GM23338 (cell line): ENCODE data around the gene SLC29A1. TPM values are rescaled to one million over a fixed set of nuclear protein-coding genes. Genes with fewer than 3 reads are reported as not detected.

Experiments used
- ATAC-seq: fragments of 200-7000 bp; cut with Tn5 transposase; 3 replicates; pipeline ENCODE4 v1.9.1; 2020
- DNase-seq: peaks from one replicate; pipeline ENCODE4 v3.0.0-alpha.2; 2015; ENCODE audit warnings: low spot score
- H2AFZ ChIP-seq: fragments of 200-600 bp; sonication (generic); 2 replicates; pipeline ENCODE4 v1.8.0; 2016; ENCODE audit warnings: antibody characterized with exemption, mild to moderate bottlenecking, moderate library complexity
- H3F3A ChIP-seq: fragments of 200-600 bp; sonication (generic); replicated peaks from 2 replicates; pipeline ENCODE4 v1.8.0; 2017; ENCODE audit warnings: antibody characterized with exemption, mixed run types, low read depth
- H3K27ac ChIP-seq: fragments of 200-600 bp; sonication (generic); 2 replicates; pipeline ENCODE4 v1.6.1; 2016; ENCODE audit warnings: low read depth
- H3K27me3 ChIP-seq: fragments of 200-600 bp; sonication (generic); 2 replicates; pipeline ENCODE4 v1.8.0; 2016; ENCODE audit warnings: mild to moderate bottlenecking, mixed run types, moderate library complexity; ENCODE audit not compliant: insufficient read depth
- H3K36me3 ChIP-seq: fragments of 200-600 bp; sonication (generic); 2 replicates; pipeline ENCODE4 v1.8.0; 2016; ENCODE audit warnings: mild to moderate bottlenecking; ENCODE audit not compliant: insufficient read depth
- H3K4me1 ChIP-seq: fragments of 200-600 bp; sonication (generic); 2 replicates; pipeline ENCODE4 v1.8.0; 2016; ENCODE audit warnings: mild to moderate bottlenecking, moderate library complexity; ENCODE audit not compliant: insufficient read depth
- H3K4me2 ChIP-seq: fragments of 200-600 bp; sonication (generic); 2 replicates; pipeline ENCODE4 v1.7.1; 2017; ENCODE audit warnings: mixed run types
- H3K4me3 ChIP-seq: fragments of 200-600 bp; sonication (generic); 2 replicates; pipeline ENCODE4 v1.6.1; 2016; ENCODE audit warnings: mixed run types
- H3K79me2 ChIP-seq: fragments of 200-600 bp; sonication (generic); replicated peaks from 2 replicates; pipeline ENCODE4 v1.8.0; 2017; ENCODE audit warnings: mild to moderate bottlenecking; ENCODE audit not compliant: insufficient read depth
- H3K9me2 ChIP-seq: fragments of 200-600 bp; sonication (generic); 2 replicates; pipeline ENCODE4 v1.8.0; 2017; ENCODE audit not compliant: insufficient read depth
- H4K20me1 ChIP-seq: fragments of 200-600 bp; sonication (generic); replicated peaks from 2 replicates; pipeline ENCODE4 v1.8.0; 2017; ENCODE audit warnings: mild to moderate bottlenecking; ENCODE audit not compliant: insufficient read depth
- H3K27ac Mint-ChIP-seq: 2 replicates; pipeline ENCODE4 v1.8.0; 2020; ENCODE audit warnings: inconsistent platforms, mild to moderate bottlenecking, moderate library complexity, mixed read lengths
- H3K27me3 Mint-ChIP-seq: 3 replicates; pipeline ENCODE4 v1.8.0; 2022; ENCODE audit warnings: low read depth, mild to moderate bottlenecking, moderate library complexity, mixed read lengths, inconsistent platforms; ENCODE audit not compliant: insufficient read depth, poor library complexity
- H3K36me3 Mint-ChIP-seq: 3 replicates; pipeline ENCODE4 v1.8.0; 2021; ENCODE audit warnings: low read depth, mild to moderate bottlenecking, inconsistent platforms, moderate library complexity, mixed read lengths
- H3K4me1 Mint-ChIP-seq: 3 replicates; pipeline ENCODE4 v1.8.0; 2020; ENCODE audit warnings: mild to moderate bottlenecking, inconsistent platforms, mixed read lengths
- H3K4me3 Mint-ChIP-seq: 3 replicates; pipeline ENCODE4 v1.8.0; 2021; ENCODE audit warnings: moderate library complexity, mild to moderate bottlenecking, inconsistent platforms, mixed read lengths
- H3K9me3 Mint-ChIP-seq: 3 replicates; pipeline ENCODE4 v1.8.0; 2020; ENCODE audit warnings: moderate library complexity, mild to moderate bottlenecking, inconsistent platforms, mixed read lengths
- CREB1 ChIP-seq: fragments of 250-450 bp; sonication (Bioruptor Pico); IDR thresholded peaks from 2 replicates; pipeline ENCODE4 v1.5.0; 2020; ENCODE audit warnings: low read depth, mild to moderate bottlenecking, moderate library complexity
- CTCF ChIP-seq, 2 experiments: fragments of 200-600 bp in 1 of 2; sonication (generic) in 1 of 2; conservative IDR thresholded peaks; 2 replicates each; pipeline versions ENCODE4 v1.5.1 to v1.6.1; 2016 to 2017; ENCODE audit warnings: antibody characterized with exemption in 2 of 2, low read depth in 2 of 2, mild to moderate bottlenecking in 2 of 2, moderate library complexity in 1 of 2
- ETS1 ChIP-seq: IDR thresholded peaks from 2 replicates; pipeline ENCODE4 v1.6.1; 2016; ENCODE audit warnings: antibody characterized with exemption
- EZH2 ChIP-seq: fragments of 200-600 bp; sonication (generic); IDR thresholded peaks from one replicate; pipeline ENCODE4 v1.8.0; 2017; ENCODE audit warnings: antibody characterized with exemption, mild to moderate bottlenecking, low read depth; ENCODE audit not compliant: unreplicated experiment
- EZH2phosphoT487 ChIP-seq: fragments of 200-600 bp; sonication (generic); IDR thresholded peaks from one replicate; pipeline ENCODE4 v1.8.1; 2018; ENCODE audit warnings: antibody characterized with exemption; ENCODE audit not compliant: unreplicated experiment
- JUNB ChIP-seq: IDR thresholded peaks from one replicate; pipeline ENCODE4 v1.6.1; 2016; ENCODE audit warnings: antibody characterized with exemption; ENCODE audit not compliant: unreplicated experiment
- NANOG ChIP-seq: IDR thresholded peaks from 2 replicates; pipeline ENCODE4 v1.6.1; 2016; ENCODE audit warnings: antibody characterized with exemption, borderline replicate concordance
- POLR2AphosphoS5 ChIP-seq: IDR thresholded peaks from 2 replicates; pipeline ENCODE4 v1.6.1; 2016; ENCODE audit warnings: antibody characterized with exemption, low read depth
- REST ChIP-seq: IDR thresholded peaks from one replicate; pipeline ENCODE4 v1.6.1; 2018; ENCODE audit warnings: antibody characterized with exemption; ENCODE audit not compliant: unreplicated experiment
- STAT1 ChIP-seq: IDR thresholded peaks from one replicate; pipeline ENCODE4 v1.6.1; 2016; ENCODE audit warnings: antibody characterized with exemption; ENCODE audit not compliant: unreplicated experiment
- ZNF114 ChIP-seq: fragments of 250-450 bp; sonication (Bioruptor Pico); IDR thresholded peaks from 2 replicates; pipeline ENCODE4 v1.5.0; 2020; ENCODE audit warnings: mild to moderate bottlenecking, moderate library complexity
- ZNF331 ChIP-seq: fragments of 250-450 bp; sonication (Bioruptor Pico); IDR thresholded peaks from 2 replicates; pipeline ENCODE4 v1.5.0; 2020; ENCODE audit warnings: low read depth, mild to moderate bottlenecking, moderate library complexity
- ZNF462 ChIP-seq: fragments of 250-450 bp; sonication (Bioruptor Pico); IDR thresholded peaks from 2 replicates; pipeline ENCODE4 v1.5.0; 2020; ENCODE audit warnings: mild to moderate bottlenecking, moderate library complexity
- polyA plus RNA-seq: library from polyadenylated mRNA; unstranded; fragments of >200 nt; fragmentation: Nextera tagmentation; extraction: Ambion mirVana; gene quantifications from 2 replicates; pipeline ENCODE4 v1.2.1, GENCODE V29; 2016
- total RNA-seq: library from RNA; depleted of rRNA; stranded (reverse); fragments of >200 nt; shearing (Covaris generic); gene quantifications from 2 replicates; pipeline ENCODE4 v1.2.3, GENCODE V29; 2014

The SLC29A1 gene
- total and polyA plus RNA-seq, 2 experiments from 2014 or later = 73.1 to 169 TPM

- no peak for ATAC-seq
- peaks cover 16% of the 10 kb centered on the region; the same call in 1 of the 2 replicates for H3K79me2 ChIP-seq
Measured at GRCh38 chr6:44260011-44260410, 36.6 kb downstream of the SLC29A1 start.

More at GRCh38 chr6:44260011-44260410, 36.6 kb downstream of the SLC29A1 start:
- H3K27me3 Mint-ChIP-seq = peaks cover 40% of the 10 kb centered on the region
- H3K36me3 Mint-ChIP-seq = peaks cover 33% of the 10 kb centered on the region
- peaks cover 7% of the 10 kb centered on the region for H3K9me3 Mint-ChIP-seq
- TF ChIP-seq REST = no peak
- TF ChIP-seq JUNB = no peak
- TF ChIP-seq EZH2phosphoT487 = no peak
- TF ChIP-seq ZNF462 (CRISPR knock-in tag) = no peak
- no peak for TF ChIP-seq CREB1 (CRISPR knock-in tag)
- TF ChIP-seq POLR2AphosphoS5 = no peak
- no peak for TF ChIP-seq ETS1
- TF ChIP-seq ZNF331 (CRISPR knock-in tag) = no peak
- TF ChIP-seq NANOG = no peak
- no peak for TF ChIP-seq STAT1
- TF ChIP-seq EZH2 = no peak
- no peak for TF ChIP-seq ZNF114 (CRISPR knock-in tag)
- TF ChIP-seq CTCF (conservative IDR thresholded peaks at IDR 0.05; ENCODE audit: low read depth in 2 of 2) = no peak
- peaks cover 17% of the 10 kb centered on the region for H3K4me1 ChIP-seq
- H3K4me3 ChIP-seq = no peak overlapping the region
- peaks cover 6% of the 10 kb centered on the region; the same call in 1 of the 2 replicates for H4K20me1 ChIP-seq
- peaks cover 19% of the 10 kb centered on the region for H3F3A ChIP-seq
- no peak overlapping the region for H3K4me3 Mint-ChIP-seq
- no peak overlapping the region for H2AFZ ChIP-seq
- no peak overlapping the region for H3K4me2 ChIP-seq
- no peak overlapping the region for H3K27ac Mint-ChIP-seq
- H3K9me2 ChIP-seq = no peaks in the 10 kb centered on the region
- peaks cover 53% of the 10 kb centered on the region for H3K4me1 Mint-ChIP-seq
- no peak for DNase-seq
- no peaks in the 10 kb centered on the region for H3K36me3 ChIP-seq
- H3K27ac ChIP-seq = no peak overlapping the region
- H3K27me3 ChIP-seq = peaks cover 5% of the 10 kb centered on the region; the same call in 1 of the 2 replicates
